ENCODE data around the gene USP17L15.
"Not testable (repeated sequence)": the region's sequence is repeated elsewhere in the genome, so short reads cannot be mapped to it uniquely, and the experiment has no call there.

GRCh38 chr4:9230249-9230648 is 3.9 kb upstream of the USP17L15 start:
- TF ChIP-seq FOXA1 (IDR thresholded peaks at IDR 0.05; ENCODE audit: borderline replicate concordance); ZNF318 (IDR thresholded peaks at IDR 0.05; ENCODE audit: borderline replicate concordance in 1 of 2, low read depth in 1 of 2); GTF2F1 (IDR thresholded peaks at IDR 0.05; ENCODE audit: low read depth, low read length); EZH2 (IDR thresholded peaks at IDR 0.05; ENCODE audit: borderline replicate concordance, low read depth, low read length); RBFOX2 (IDR thresholded peaks at IDR 0.05; ENCODE audit: low read depth, low read length); CBFB (CRISPR knock-in tag; IDR thresholded peaks at IDR 0.05); JUN (IDR thresholded peaks at IDR 0.05; ENCODE audit: borderline replicate concordance, low read depth, low read length); JUN (CRISPR knock-in tag; IDR thresholded peaks at IDR 0.05; ENCODE audit: borderline replicate concordance); KLF16 (IDR thresholded peaks at IDR 0.05); FOXK2 (conservative IDR thresholded peaks at IDR 0.05 in 1 of 2, IDR thresholded peaks at IDR 0.05 in 1 of 2; ENCODE audit: low read depth in 2 of 2); EP300 (IDR thresholded peaks at IDR 0.05; ENCODE audit: low read length); MCM2 (IDR thresholded peaks at IDR 0.05; ENCODE audit: low read depth): not testable (repeated sequence)
- TF ChIP-seq, protein P1, sequence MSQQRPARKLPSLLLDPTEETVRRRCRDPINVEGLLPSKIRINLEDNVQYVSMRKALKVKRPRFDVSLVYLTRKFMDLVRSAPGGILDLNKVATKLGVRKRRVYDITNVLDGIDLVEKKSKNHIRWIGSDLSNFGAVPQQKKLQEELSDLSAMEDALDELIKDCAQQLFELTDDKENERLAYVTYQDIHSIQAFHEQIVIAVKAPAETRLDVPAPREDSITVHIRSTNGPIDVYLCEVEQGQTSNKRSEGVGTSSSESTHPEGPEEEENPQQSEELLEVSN (IDR thresholded peaks at IDR 0.05; ENCODE audit: borderline replicate concordance in 1 of 2, extremely low read depth in 1 of 2, insufficient read depth in 1 of 2, insufficient read length in 1 of 2, low read depth in 1 of 2, low read length in 1 of 2, poor library complexity in 1 of 2, severe bottlenecking in 1 of 2) = not testable (repeated sequence)
